Astrocyte (in vitro differentiated cells and primary cell): ENCODE data around the gene JAZF1.

ENCODE experiments used
- CTCF ChIP-seq: IDR thresholded peaks from 2 replicates; pipeline ENCODE4 v1.5.1; 2011; ENCODE audit warnings: low read depth, mild to moderate bottlenecking, inconsistent platforms, low read length, moderate library complexity; ENCODE audit not compliant: insufficient read depth
- EZH2 ChIP-seq: IDR thresholded peaks from 2 replicates; pipeline ENCODE4 v1.6.1; 2012; ENCODE audit warnings: mild to moderate bottlenecking, low read length, inconsistent platforms; ENCODE audit not compliant: insufficient read depth

- TF ChIP-seq CTCF (no peak), EZH2 (no peak)
These were observed 114.8 kb downstream of the JAZF1 start for GRCh38 chr7:28065721-28066285.
